GM21825 (cell line): Measurements from ENCODE around the gene RELA.
"Not testable (repeated sequence)": the region's sequence is repeated elsewhere in the genome, so short reads cannot be mapped to it uniquely, and the experiment has no call there.

Experiments
- ATAC-seq: cut with Tn5 transposase; IDR thresholded peaks from one replicate; pipeline ENCODE4 v1.9.1; 2021; ENCODE audit warnings: mild to moderate bottlenecking, moderate library complexity; ENCODE audit not compliant: unreplicated experiment

RELA gene

DNA sequence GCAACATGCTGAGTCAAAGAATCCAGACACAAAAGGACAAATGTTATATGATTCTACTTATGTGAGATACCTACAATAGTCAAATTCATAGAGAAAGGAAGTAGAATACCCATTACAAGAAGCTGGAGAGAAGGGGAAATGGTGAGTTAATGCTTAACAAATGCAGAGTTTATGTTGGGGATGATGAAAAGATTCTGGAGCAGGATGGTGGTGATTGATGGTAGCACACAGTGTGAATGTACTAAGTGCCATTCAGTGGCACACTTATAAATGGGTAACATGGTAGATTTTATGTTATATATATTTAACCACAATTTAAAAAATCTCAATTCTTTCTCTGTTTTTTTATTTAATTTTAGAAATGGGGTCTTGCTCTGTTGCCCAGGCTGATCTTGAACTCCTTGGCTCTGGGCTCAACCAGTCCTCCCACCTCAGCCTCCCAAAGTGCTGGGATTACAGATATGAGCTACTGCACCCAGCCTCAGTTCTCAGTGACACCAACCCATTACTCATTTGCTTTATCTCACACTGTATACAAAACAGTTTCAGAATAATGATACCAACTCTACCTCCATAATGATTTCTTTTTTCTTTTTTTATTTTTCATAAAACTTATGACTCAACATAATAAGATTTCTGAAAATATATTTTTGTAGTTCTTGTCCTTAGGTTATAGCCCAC lies 9.6 kb upstream of the RELA start:
- no peak for ATAC-seq

DNA sequence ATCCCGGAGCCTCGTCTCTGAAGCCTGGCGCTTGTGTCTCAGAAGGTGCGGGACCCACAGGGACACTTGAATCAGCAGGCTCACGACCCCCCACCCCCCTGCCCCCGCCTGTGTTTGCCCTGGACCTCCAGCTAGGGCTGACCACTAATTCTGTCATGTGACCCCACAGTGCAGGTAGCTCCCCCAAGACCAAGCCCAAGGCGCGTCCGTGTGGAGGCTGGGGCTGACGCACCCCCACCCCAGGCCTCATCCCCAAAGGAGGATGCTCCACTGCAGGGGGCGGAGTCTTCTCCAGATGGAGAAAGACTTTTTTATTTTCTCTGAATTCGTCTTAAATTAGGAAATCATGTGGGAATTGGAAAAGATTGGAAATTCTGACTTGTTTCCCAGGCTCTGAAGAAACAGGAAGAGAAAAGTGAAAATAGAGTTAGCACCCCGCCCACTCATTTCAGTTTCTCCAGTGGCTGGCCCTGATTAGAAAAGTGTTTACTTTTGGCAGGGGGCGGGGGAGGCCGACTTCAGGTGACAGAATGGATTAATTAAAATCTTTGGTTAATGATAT lies 1.0 kb upstream of the RELA start:
- ATAC-seq, result peak; percentile 16

DNA sequence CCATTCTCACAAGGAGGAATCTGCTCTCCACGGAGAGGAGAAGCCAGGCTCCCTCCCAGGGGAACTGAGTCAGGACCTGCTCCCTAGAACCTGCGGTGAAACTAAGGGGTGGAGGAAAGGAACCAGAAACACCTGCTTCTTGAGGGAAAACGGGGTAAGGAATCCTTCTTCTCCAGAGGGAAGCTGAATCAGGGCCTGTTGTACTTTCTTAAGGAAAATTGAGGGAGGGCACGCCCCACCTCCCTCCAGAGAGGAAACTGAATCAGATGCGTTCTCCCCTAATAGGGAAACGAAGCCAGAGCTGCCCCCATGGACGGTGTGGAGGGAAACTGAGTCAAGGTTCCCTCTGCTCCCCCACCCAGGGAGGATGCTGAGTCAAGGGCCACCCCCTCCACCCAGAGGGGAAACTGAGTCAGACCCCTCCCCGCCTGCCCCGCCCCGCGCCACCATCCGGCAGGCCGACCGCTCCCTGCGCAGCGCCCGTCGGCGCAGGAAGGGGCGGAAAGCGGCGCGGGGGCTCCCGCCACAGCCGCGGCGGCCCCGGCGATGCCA lies 393 bp downstream of the RELA start:
- ATAC-seq, result no peak

DNA sequence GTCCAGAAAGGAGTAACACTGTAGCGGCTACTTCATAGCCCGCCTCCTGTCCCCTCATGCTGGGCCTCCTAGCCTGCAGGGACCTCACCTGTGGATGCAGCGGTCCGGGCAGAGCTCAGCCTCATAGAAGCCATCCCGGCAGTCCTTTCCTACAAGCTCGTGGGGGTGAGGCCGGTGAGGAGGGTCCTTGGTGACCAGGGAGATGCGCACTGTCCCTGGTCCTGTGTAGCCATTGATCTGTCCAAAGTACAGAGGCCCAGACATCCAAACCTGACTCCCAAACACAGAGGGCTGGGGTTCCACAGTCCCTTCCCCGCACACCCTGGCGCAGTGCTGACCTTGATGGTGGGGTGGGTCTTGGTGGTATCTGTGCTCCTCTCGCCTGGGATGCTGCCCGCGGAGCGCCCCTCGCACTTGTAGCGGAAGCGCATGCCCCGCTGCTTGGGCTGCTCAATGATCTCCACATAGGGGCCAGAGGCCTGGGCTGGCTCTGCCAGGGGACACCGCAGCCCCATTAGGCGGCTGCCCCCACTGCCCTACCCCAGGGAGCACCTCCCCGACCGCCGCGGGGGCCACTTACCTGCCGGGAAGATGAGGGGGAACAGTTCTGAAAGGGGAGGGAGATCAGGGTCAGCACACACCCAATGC lies 993 bp downstream of the RELA start:
- ATAC-seq, result no peak

DNA sequence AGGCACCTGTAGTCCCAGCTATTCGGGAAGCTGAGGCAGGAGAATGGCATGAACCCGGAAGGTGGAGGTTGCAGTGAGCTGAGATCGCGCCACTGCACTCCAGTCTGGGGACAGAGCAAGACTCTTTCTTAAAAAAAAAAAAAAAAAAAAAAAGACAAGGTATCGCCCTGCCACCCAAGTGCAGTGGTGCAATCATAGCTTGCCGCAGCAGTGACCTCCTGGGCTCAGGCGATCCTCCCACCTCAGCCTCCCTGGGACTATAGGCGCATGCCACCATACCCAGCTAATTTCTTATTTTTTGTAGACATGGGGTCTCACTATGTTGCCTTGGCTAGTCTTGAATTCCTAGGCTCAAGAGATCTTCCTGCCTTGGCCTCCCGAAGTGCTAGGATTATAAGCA lies 1.8 kb downstream of the RELA start:
- not testable (repeated sequence) for ATAC-seq

DNA sequence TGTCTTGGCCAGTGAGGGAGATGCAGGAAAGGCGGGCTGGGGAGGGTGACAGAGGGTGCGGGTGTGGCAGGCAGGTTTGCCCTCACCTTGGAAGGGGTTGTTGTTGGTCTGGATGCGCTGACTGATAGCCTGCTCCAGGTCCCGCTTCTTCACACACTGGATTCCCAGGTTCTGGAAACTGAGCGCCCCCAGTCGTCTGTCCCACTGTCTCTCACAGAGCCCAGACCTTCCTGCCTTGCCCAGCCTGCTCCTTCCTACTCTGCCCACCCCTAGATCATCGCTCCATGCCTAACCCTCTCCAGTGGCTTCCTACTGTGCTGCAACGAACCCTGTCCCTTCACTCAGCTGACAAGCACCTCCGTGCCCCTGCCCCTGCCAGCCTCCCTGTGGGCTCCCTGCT lies 2.7 kb downstream of the RELA start:
- ATAC-seq, result no peak

DNA sequence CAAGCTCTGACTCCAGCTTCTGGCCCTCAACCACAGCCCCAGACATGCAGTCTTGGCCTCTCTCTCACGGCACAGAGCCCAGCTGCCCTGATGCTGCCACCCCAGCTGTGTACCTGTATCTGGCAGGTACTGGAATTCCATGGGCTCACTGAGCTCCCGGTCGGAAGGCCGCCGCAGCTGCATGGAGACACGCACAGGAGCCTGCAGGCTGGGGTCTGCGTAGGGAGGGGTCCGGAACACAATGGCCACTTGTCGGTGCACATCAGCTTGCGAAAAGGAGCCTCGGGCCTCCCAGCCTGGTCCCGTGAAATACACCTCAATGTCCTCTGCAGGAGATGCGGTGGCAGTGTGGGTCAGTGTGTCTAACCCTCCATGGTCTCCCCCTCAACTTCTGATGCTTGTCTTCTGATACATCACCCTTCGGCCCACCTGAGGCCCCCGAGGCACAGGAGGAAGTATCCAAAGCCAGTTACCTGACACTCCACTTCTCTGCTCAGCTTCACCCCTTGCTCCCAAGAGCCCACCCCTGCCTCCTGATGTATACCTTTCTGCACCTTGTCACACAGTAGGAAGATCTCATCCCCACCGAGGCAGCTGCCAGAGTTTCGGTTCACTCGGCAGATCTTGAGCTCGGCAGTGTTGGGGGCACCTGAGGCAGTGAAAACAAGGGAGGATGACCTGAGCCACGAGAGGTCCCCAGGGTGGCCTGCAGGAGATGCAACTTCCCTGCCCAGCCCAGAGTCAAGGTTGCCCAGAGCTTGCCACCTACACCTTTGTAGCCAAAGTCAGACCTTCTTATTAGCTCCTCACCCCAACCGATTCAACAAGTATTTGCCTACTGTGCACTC lies 4.3 kb downstream of the RELA start:
- no peak for ATAC-seq

DNA sequence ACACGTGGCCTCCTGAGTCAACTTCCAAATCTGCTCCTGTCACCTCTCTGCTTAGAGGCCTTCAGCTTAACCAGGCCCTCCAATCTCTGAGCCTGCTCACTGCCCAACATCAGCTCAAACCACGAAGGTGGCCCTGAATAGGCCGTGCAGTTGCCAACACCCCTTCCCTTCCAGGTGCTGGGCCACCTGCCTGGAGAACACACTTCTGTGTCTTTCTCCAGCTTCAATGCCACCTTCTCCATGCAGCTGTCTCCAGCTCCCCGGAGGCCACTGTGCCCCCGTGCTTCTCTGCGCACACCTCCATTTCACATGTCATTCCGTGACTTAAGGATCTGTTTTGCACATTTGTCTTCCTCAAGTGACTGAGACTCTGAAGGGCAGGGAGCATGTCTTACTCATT lies 5.3 kb downstream of the RELA start:
- no peak for ATAC-seq

DNA sequence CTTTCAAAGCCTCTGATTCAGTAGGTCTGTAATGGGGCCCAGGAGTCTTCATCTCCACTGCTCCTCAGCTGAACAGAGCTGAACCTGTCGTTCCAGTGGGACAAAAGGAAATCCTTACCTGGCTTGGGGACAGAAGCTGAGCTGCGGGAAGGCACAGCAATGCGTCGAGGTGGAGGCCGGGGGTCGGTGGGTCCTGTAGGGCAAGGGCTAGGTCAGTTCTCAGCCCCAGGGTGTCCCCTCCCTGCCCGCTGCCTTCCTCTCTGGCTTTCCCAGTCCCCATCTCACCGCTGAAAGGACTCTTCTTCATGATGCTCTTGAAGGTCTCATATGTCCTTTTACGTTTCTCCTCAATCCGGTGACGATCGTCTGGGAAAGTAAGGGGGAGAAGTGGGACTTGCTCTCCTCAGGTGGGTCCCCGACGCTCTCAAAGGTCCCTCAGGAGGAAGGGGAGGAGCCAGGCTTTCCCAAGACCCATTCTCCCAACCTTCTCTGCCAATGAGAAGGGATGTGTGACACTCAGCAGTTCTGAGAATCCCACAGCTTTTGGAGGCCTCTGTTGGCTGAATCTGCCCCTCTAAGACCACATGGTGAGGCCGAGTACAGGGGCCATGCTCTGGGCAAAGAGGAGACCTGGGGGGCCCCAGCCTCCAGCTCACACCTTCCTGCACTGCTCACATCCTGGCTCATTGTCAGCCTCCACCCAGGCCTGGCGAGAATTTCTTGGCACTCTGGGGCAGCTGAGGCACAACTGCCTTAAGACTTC lies 7.0 kb downstream of the RELA start:
- no peak for ATAC-seq

DNA sequence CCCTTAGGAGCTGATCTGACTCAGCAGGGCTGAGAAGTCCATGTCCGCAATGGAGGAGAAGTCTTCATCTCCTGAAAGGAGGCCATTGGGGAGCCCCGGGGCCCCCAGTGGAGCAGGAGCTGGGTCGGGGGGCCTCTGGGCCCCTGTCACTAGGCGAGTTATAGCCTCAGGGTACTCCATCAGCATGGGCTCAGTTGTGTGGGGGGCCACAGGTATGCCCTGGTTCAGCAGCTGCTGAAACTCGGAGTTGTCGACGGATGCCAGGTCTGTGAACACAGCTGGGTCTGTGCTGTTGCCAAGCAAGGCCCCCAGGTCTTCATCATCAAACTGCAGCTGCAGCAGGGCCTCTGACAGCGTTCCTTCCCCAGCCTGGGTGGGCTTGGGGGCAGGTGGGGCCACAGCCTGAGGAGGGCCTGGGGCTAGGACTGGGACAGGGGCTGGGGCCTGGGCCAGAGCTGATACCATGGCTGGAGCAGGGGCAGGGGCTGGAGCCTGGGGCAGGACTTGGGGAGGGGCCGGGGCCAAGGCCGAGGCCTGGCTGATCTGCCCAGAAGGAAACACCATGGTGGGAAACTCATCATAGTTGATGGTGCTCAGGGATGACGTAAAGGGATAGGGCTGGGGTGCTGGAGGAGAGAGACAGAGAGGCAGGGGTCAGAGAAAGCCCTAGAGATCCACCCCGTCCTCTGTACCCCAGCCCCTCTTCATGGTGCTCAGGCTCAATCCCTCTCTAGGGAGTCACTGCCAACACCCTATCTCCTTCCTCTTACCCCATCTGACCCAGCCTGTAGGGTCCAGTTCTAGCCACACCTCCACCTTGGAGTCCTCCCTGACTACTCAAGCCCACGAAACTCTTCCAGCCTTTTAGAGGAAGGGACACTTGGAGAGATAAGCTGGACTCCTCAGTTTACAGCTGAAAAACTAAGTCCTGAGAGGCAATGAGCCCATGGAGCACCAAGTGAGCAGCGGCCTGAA lies 8.1 kb downstream of the RELA start:
- ATAC-seq, result no peak

DNA sequence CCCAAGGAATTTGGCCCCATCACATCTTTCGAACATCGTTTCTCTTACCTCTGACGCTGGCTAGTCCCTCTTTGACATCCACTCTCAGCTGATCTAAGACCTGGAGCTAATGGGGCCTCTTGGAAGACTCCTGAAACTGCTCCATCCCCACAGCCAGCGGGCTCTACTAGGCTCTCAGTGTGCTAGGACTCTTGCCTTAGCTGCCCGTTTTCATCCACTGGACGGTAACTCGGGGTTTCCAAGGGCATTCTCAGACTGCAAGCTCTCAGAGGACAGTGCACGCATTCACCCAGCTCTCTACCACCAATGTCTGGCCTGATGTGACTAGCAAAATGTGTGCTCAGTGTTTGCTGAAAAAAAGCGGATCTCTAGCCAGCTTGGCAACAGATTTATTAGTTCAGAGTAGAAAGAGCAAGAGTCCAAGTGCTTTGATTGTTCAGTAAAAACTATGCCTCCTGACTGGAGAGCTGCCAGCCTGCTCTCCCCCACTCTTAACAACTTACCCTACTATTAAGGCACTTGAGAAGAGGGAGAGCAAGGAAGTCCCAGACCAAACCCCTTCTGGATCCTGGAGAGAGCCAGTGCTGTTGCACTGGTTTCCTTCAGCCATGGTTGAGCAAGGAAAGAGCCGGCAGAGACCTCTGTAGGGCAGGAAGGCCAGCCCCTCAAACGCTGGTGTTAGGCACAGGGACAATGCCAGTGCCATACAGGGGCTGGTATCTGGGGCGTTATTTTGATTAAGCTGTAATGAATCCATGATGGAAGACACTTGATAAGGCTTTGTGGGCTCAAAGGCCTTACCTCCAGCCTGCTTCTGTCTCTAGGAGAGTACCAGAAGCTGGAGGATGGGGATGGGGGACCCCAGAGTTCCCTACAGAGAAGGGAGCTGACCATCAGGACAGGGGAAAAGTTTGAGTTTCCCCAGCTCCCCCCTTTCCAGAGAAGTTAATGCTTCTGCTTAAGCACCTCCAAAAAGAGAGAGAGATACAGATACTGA lies 9.2 kb downstream of the RELA start:
- no peak for ATAC-seq

DNA sequence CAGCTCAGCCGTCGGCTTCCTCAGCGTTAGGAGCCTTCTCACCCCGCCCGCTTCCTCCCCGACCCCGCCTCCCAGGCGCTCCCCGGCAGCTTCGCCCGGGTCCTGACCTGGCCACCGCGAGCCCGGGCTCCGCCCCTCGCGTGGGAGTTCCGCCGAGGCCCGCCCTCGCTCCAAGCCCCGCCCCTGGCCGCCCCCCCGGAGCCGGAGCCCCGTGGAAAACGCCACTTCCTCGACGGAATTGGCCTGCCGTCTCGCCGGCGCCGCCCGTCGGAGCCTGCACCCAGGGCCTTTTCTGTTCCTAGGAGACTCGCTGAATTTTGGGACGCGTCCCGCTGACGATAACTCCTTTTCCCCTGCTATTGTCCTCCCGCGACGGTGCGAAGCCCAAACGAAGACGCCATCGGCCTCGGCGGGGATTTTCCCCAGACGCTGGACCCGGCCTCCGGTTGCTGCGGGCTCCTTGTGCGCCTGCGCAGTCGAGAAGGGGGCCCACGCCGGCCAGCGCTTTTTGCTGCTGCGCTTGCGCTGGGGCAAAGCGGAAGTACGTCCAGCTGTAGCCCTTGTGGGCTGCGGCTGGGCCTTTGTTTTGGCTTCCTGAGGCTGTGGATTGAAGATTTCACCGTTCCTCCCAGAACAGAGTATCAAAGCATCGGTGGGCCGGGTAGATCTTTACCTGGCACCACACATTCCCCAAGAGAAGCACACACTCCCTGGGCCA lies 10.0 kb downstream of the RELA start:
- ATAC-seq, result peak; percentile 60

DNA sequence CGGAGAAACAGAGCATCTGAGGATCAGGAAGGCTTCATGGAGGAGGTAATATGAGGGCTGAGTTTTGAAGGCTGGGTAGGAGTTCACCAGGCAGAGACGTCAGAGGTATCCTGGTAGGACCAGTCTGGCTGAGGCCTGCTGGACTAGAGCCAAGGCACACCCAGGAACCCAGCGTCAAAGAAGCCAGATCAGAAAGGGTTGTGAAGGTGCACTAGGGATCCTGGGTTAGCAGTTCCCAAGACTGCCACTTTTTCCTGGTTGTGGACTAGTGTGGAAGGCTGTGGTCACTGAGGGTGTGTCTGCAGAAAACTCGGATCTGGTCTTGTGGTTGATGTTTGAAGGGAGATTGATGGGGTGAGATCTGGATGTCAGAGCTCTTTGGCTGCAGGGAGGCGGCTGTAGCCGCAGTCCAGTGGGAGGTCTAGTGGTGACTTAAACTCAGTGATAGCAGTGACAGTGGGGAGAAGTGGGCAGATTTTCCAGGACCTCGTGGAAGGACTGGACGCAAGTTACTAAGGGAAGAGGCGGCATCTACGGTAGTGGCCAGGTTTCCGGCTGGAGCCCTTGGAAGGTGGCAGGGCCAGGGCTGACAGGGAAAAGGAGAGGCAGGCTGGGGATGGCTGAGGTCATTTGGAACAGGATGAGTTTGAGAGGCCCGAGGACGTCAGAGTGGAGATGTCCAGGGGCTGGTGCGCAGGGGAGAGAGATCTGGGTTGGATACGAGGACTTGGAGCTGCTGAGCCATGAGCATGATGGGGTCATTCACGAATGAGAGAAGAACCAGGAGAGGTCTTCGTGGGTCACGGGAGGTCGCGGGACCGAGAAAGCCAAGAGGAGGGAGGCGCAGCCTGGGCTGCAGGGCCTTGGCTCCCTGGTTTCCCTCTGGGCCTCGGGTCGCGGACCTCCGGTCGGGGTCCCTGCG lies 10.9 kb downstream of the RELA start:
- no peak for ATAC-seq

DNA sequence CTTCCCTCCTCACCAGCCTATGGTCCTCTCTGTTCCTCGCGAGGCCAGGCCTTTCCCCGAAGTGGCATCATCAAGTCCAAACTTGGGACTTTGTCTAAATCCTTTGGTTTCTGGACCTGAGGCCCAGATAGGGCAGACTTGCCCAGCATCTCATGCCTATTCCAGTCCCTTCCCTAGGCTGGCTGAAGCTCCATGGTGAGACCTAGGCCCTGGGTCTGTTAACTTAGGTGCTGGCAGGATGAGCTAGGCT lies 11.5 kb downstream of the RELA start:
- no peak for ATAC-seq

DNA sequence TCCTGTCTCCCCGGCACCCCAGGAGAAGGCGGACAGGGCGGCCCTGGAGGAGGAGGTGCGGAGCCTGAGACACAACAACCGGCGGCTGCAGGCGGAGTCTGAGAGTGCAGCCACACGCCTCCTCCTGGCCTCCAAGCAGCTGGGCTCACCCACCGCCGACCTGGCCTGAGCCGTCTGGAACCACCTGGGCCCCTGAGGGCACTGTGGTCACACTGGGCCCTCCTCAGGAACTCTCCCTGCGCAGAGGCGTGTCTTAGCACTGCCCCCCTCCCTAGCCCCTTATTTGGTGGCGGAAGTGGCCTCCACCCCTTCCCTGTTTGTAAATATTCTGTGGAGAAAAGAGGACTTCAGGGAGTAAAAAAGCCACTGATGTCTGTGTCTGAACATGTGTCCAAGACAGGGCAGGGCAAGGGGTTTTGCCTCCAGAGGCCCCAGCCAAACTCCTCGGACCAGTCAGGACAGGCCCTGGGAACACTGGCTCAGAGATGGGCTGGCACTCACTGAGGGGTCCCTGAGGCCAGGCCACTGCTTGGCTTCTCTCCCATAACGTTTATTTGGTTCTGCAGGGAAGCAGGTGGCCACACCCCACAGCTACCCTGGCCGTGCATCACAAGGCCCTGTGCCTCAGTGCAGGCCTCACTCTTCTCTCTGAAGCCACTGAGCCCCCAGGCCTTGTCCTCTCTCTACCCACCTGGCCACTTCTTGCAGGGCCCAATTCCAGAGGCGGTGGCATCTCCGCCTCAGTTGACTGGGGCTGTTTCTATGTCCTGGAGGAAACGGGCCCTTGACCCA lies 12.0 kb downstream of the RELA start:
- ATAC-seq, result no peak
